BLaER1 treated with 17β-estradiol and CSF1 and Interleukin-3, amounts not matched to agents 10 nM and 100 nM (cell line): ENCODE data around the gene NT5C2.
"Not testable (repeated sequence)": the region's sequence is repeated elsewhere in the genome, so short reads cannot be mapped to it uniquely, and the experiment has no call there.

Source experiments
- H3K27ac ChIP-seq, 11 experiments: shearing (Covaris generic); formaldehyde crosslinking; 2 replicates each; pipeline ENCODE4 v1.8.1; 2022
- H3K27me3 ChIP-seq, 11 experiments: shearing (Covaris generic); formaldehyde crosslinking; 2 replicates each; pipeline ENCODE4 v1.8.1; 2022
- H3K36me3 ChIP-seq, 11 experiments: shearing (Covaris generic); formaldehyde crosslinking; 2 replicates each; pipeline ENCODE4 v1.8.1; 2022
- H3K4me1 ChIP-seq, 10 experiments: shearing (Covaris generic); formaldehyde crosslinking; 2 replicates each; pipeline ENCODE4 v1.8.1; 2022
- H3K4me2 ChIP-seq, 11 experiments: shearing (Covaris generic); formaldehyde crosslinking; 2 replicates each; pipeline ENCODE4 v1.8.1; 2022
- H3K4me3 ChIP-seq, 10 experiments: shearing (Covaris generic); formaldehyde crosslinking; 2 replicates each; pipeline ENCODE4 v1.8.1; 2022
- H3K9ac ChIP-seq, 11 experiments: shearing (Covaris generic); formaldehyde crosslinking; 2 replicates each; pipeline ENCODE4 v1.8.1; 2022
- H3K9me3 ChIP-seq, 11 experiments: shearing (Covaris generic); formaldehyde crosslinking; replicated peaks in 1 of 11; 2 replicates each; pipeline ENCODE4 v1.8.1; 2022
- H4K20me1 ChIP-seq, 11 experiments: shearing (Covaris generic); formaldehyde crosslinking; 2 replicates each; pipeline ENCODE4 v1.8.1; 2022
- Cebpa-rat ChIP-seq, 11 experiments: shearing (Covaris generic); IDR thresholded peaks; 2 replicates each; pipeline ENCODE4 v1.8.1; 2022

The NT5C2 gene

GRCh38 chr10:103193820-103194529 is 903 bp upstream of the NT5C2 start:
- Histone ChIP-seq H3K4me3 (peak overlapping the region; percentile 77 to 98 (median 85); a peak in 15 of 20 replicates), H3K9ac (peak overlapping the region in 10 of 11 experiments; percentile 95 to 99 (median 97); a peak in 13 of 22 replicates), H3K27me3 (no peaks in the 10 kb centered on the region), H4K20me1 (peaks cover 10 to 35% (median 29%) of the 10 kb centered on the region in 11 experiments; a peak in 18 of 22 replicates), H3K4me1 (peaks cover 48 to 77% (median 52%) of the 10 kb centered on the region in 10 experiments), H3K36me3 (peaks cover 0 to 15% (median 4%) of the 10 kb centered on the region in 11 experiments; a peak in 6 of 22 replicates), H3K27ac (peak overlapping the region in 5 of 11 experiments; percentile 96 to 99 (median 99); a peak in 7 of 22 replicates), H3K4me2 (peak overlapping the region; percentile 70 to 97 (median 87)), H3K9me3 (no peaks in the 10 kb centered on the region)
- no peak for TF ChIP-seq Cebpa-rat (IDR thresholded peaks at IDR 0.05)

GRCh38 chr10:103192451-103193106 is 493 bp downstream of the NT5C2 start:
- Histone ChIP-seq H3K36me3 (peaks cover 9 to 27% (median 13%) of the 10 kb centered on the region in 11 experiments; a peak in 19 of 22 replicates), H3K27me3 (no peaks in the 10 kb centered on the region), H4K20me1 (peaks cover 14 to 49% (median 43%) of the 10 kb centered on the region in 11 experiments; a peak in 19 of 22 replicates), H3K4me1 (peaks cover 43 to 77% (median 53%) of the 10 kb centered on the region in 10 experiments), H3K9ac (peak overlapping the region; percentile 95 to 99 (median 97)), H3K4me2 (peak overlapping the region; percentile 76 to 94 (median 88)), H3K9me3 (no peaks in the 10 kb centered on the region), H3K4me3 (peak overlapping the region; percentile 77 to 98 (median 85)), H3K27ac (peak overlapping the region; percentile 95 to 99 (median 96))
- peak in 3 of 11 experiments; percentile 13 to 38 (median 21); a peak in 2 of 22 replicates for TF ChIP-seq Cebpa-rat (IDR thresholded peaks at IDR 0.05)

GRCh38 chr10:103192089-103192450 is 1.0 kb downstream of the NT5C2 start:
- Histone ChIP-seq H3K9ac (peak overlapping the region; percentile 95 to 99 (median 97)), H3K9me3 (no peaks in the 10 kb centered on the region), H3K27me3 (no peaks in the 10 kb centered on the region), H3K4me3 (peak overlapping the region; percentile 77 to 98 (median 85)), H4K20me1 (peaks cover 18 to 54% (median 48%) of the 10 kb centered on the region in 11 experiments; a peak in 20 of 22 replicates), H3K4me2 (peak overlapping the region; percentile 76 to 94 (median 88)), H3K27ac (peak overlapping the region; percentile 95 to 99 (median 96)), H3K4me1 (peaks cover 40 to 78% (median 49%) of the 10 kb centered on the region in 10 experiments), H3K36me3 (peaks cover 10 to 32% (median 16%) of the 10 kb centered on the region in 11 experiments; a peak in 19 of 22 replicates)
- no peak for TF ChIP-seq Cebpa-rat (IDR thresholded peaks at IDR 0.05)

- peaks cover 11 to 41% (median 24%) of the 10 kb centered on the region in 11 experiments; a peak in 21 of 22 replicates for H3K36me3 ChIP-seq
- H3K9ac ChIP-seq, result peak overlapping the region; percentile 95 to 99 (median 97); a peak in 21 of 22 replicates
- peak overlapping the region; percentile 77 to 98 (median 85) for H3K4me3 ChIP-seq
- H3K27me3 ChIP-seq, H3K9me3 ChIP-seq: not testable (repeated sequence)
- peaks cover 46 to 79% (median 55%) of the 10 kb centered on the region in 10 experiments for H3K4me1 ChIP-seq
- H3K4me2 ChIP-seq, result peak overlapping the region; percentile 76 to 94 (median 88)
- peak overlapping the region in 9 of 11 experiments; percentile 44 to 99 (median 96); a peak in 19 of 22 replicates for H3K27ac ChIP-seq
- H4K20me1 ChIP-seq, result peaks cover 25 to 63% (median 56%) of the 10 kb centered on the region in 11 experiments; a peak in 20 of 22 replicates
These were observed 1.9 kb downstream of the NT5C2 start for GRCh38 chr10:103191198-103191597.

GRCh38 chr10:103188853-103189252 is 4.2 kb downstream of the NT5C2 start:
- Histone ChIP-seq H3K27me3 (no peaks in the 10 kb centered on the region), H3K4me2 (peak overlapping the region in 10 of 11 experiments; percentile 7 to 94 (median 44); a peak in 15 of 22 replicates), H3K27ac (no peak overlapping the region; a peak in 1 of 22 replicates), H3K9me3 (no peaks in the 10 kb centered on the region), H3K4me1 (peaks cover 60 to 80% (median 74%) of the 10 kb centered on the region in 10 experiments), H3K4me3 (no peak overlapping the region), H4K20me1 (peaks cover 43 to 86% (median 72%) of the 10 kb centered on the region in 11 experiments; a peak in 20 of 22 replicates), H3K36me3 (peaks cover 11 to 53% (median 28%) of the 10 kb centered on the region in 11 experiments; a peak in 21 of 22 replicates), H3K9ac (no peak overlapping the region; a peak in 1 of 22 replicates)
- TF ChIP-seq Cebpa-rat (IDR thresholded peaks at IDR 0.05), result no peak

- Histone ChIP-seq H3K4me2 (peak overlapping the region; percentile 37 to 87 (median 66)), H3K36me3 (peaks cover 11 to 53% (median 28%) of the 10 kb centered on the region in 11 experiments; a peak in 21 of 22 replicates), H3K9ac (peak overlapping the region in 4 of 11 experiments; percentile 0 to 66 (median 25); a peak in 4 of 22 replicates), H3K4me1 (peaks cover 67 to 94% (median 85%) of the 10 kb centered on the region in 10 experiments), H3K4me3 (no peak overlapping the region), H3K27ac (peak overlapping the region in 10 of 11 experiments; percentile 3 to 61 (median 20); a peak in 14 of 22 replicates), H3K27me3 (no peaks in the 10 kb centered on the region), H3K9me3 (no peaks in the 10 kb centered on the region), H4K20me1 (peaks cover 41 to 95% (median 71%) of the 10 kb centered on the region in 11 experiments; a peak in 20 of 22 replicates)
- TF ChIP-seq Cebpa-rat (IDR thresholded peaks at IDR 0.05), result no peak
These were observed 6.9 kb downstream of the NT5C2 start for GRCh38 chr10:103186128-103186527.

GRCh38 chr10:103184615-103185014 is 8.5 kb downstream of the NT5C2 start:
- peak overlapping the region; percentile 55 to 87 (median 68) for H3K4me2 ChIP-seq
- peaks cover 64 to 94% (median 87%) of the 10 kb centered on the region in 10 experiments for H3K4me1 ChIP-seq
- peak overlapping the region in 10 of 11 experiments; percentile 1 to 66 (median 45); a peak in 15 of 22 replicates for H3K9ac ChIP-seq
- H3K36me3 ChIP-seq, result peaks cover 20 to 58% (median 38%) of the 10 kb centered on the region in 11 experiments
- H3K27me3 ChIP-seq, result no peaks in the 10 kb centered on the region
- H3K27ac ChIP-seq, result peak overlapping the region in 10 of 11 experiments; percentile 23 to 89 (median 60); a peak in 20 of 22 replicates
- H3K4me3 ChIP-seq, result no peak overlapping the region
- H3K9me3 ChIP-seq, result no peaks in the 10 kb centered on the region
- H4K20me1 ChIP-seq, result peaks cover 37 to 95% (median 62%) of the 10 kb centered on the region in 11 experiments; a peak in 20 of 22 replicates
- TF ChIP-seq Cebpa-rat (IDR thresholded peaks at IDR 0.05), result no peak

- peaks cover 26 to 58% (median 41%) of the 10 kb centered on the region in 11 experiments for H3K36me3 ChIP-seq
- not testable (repeated sequence) for H3K27me3 ChIP-seq, H3K4me3 ChIP-seq, H3K9me3 ChIP-seq
- peaks cover 31 to 95% (median 58%) of the 10 kb centered on the region in 11 experiments; a peak in 20 of 22 replicates for H4K20me1 ChIP-seq
- H3K9ac ChIP-seq, result peak overlapping the region; percentile 1 to 66 (median 45); a peak in 16 of 22 replicates
- H3K27ac ChIP-seq, result peak overlapping the region in 10 of 11 experiments; percentile 23 to 89 (median 60); a peak in 20 of 22 replicates
- peak overlapping the region; percentile 55 to 87 (median 68) for H3K4me2 ChIP-seq
- peaks cover 70 to 94% (median 89%) of the 10 kb centered on the region in 10 experiments for H3K4me1 ChIP-seq
These were observed 9.1 kb downstream of the NT5C2 start for GRCh38 chr10:103183991-103184451.
